Measurements from ENCODE around the gene ASH1L. TPM values are rescaled to one million over a fixed set of nuclear protein-coding genes. Genes with fewer than 3 reads are reported as not detected.

Gene ASH1L
- total RNA-seq, 1 experiment from 2014 or later, result 29.3 TPM

DNA sequence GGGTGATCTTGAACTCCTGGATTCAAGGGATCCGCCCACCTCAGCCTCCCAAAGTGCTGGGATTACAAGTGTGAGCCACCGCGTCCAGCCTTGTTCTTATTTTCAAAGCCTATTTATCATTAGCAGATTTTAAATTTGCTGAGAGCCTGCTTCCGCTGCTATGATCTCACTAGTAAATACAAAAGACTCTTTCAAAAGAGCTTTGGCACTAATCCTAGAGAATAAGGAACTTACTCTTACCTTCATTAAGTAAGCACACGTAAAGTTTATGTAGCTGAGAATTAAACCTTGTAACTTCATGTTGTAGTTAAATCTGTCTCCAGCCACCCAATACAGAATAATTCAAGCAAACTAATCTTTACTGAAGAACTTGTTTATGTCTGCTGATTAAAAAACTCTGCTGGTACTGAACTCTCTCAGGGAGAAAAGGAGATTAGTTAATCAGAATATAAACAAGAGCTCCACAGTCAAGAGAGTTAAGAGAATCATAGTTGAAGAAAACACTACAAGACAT is 169.6 kb downstream of the ASH1L start (continued):
- TF ChIP-seq, protein P1, sequence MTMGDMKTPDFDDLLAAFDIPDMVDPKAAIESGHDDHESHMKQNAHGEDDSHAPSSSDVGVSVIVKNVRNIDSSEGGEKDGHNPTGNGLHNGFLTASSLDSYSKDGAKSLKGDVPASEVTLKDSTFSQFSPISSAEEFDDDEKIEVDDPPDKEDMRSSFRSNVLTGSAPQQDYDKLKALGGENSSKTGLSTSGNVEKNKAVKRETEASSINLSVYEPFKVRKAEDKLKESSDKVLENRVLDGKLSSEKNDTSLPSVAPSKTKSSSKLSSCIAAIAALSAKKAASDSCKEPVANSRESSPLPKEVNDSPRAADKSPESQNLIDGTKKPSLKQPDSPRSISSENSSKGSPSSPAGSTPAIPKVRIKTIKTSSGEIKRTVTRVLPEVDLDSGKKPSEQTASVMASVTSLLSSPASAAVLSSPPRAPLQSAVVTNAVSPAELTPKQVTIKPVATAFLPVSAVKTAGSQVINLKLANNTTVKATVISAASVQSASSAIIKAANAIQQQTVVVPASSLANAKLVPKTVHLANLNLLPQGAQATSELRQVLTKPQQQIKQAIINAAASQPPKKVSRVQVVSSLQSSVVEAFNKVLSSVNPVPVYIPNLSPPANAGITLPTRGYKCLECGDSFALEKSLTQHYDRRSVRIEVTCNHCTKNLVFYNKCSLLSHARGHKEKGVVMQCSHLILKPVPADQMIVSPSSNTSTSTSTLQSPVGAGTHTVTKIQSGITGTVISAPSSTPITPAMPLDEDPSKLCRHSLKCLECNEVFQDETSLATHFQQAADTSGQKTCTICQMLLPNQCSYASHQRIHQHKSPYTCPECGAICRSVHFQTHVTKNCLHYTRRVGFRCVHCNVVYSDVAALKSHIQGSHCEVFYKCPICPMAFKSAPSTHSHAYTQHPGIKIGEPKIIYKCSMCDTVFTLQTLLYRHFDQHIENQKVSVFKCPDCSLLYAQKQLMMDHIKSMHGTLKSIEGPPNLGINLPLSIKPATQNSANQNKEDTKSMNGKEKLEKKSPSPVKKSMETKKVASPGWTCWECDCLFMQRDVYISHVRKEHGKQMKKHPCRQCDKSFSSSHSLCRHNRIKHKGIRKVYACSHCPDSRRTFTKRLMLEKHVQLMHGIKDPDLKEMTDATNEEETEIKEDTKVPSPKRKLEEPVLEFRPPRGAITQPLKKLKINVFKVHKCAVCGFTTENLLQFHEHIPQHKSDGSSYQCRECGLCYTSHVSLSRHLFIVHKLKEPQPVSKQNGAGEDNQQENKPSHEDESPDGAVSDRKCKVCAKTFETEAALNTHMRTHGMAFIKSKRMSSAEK (CRISPR knock-in tag; IDR thresholded peaks at IDR 0.05; ENCODE audit: borderline replicate concordance), result no peak
- TF ChIP-seq PRDM15 (CRISPR knock-in tag; IDR thresholded peaks at IDR 0.05) (no peak), FOXP4 (CRISPR knock-in tag; IDR thresholded peaks at IDR 0.05) (no peak), ZNF219 (CRISPR knock-in tag; IDR thresholded peaks at IDR 0.05; ENCODE audit: borderline replicate concordance) (no peak), TEAD1 (CRISPR knock-in tag; IDR thresholded peaks at IDR 0.05) (no peak), OVOL2 (CRISPR knock-in tag; IDR thresholded peaks at IDR 0.05; ENCODE audit: borderline replicate concordance) (no peak), JAZF1 (CRISPR knock-in tag; IDR thresholded peaks at IDR 0.05) (no peak)

DNA sequence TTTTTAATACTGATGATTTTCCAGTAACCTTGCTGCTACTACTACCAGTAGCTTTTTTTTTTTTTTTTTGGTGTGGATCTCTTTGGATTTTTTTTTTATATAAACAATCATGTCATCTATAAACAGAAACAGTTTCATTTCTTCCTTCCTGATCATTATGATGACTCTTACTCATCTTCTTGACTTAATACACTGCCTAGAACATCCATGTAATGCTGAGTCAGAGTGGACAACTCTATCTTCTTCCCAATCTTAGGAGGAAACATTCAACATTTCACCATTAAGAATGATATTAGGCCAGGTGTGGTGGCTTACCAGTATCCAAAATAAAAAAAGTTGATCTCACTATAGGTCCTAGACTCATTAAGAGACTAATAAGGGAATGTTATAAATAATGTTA is 172.8 kb downstream of the ASH1L start:
- ChIA-PET POLR2A (no interaction called here), CTCF (no interaction called here)
- no peak overlapping the region for H3K27ac Mint-ChIP-seq
- ATAC-seq (no peak), DNase-seq (ENCODE audit: low spot score) (no peak)
- H3K4me1 Mint-ChIP-seq, result no peaks in the 10 kb centered on the region
- peaks cover 14% of the 10 kb centered on the region for H3K9me3 Mint-ChIP-seq
- peaks cover 58% of the 10 kb centered on the region for H3K36me3 Mint-ChIP-seq
- no peaks in the 10 kb centered on the region for H3K27me3 Mint-ChIP-seq (ENCODE audit: low read depth)
- H3K4me3 Mint-ChIP-seq, result no peak overlapping the region
- TF ChIP-seq FOXP4 (CRISPR knock-in tag; IDR thresholded peaks at IDR 0.05) (no peak), GRHL2 (CRISPR knock-in tag; IDR thresholded peaks at IDR 0.05; ENCODE audit: insufficient replicate concordance, severe bottlenecking) (no peak), JAZF1 (CRISPR knock-in tag; IDR thresholded peaks at IDR 0.05) (no peak), NR3C1 (CRISPR knock-in tag; conservative IDR thresholded peaks at IDR 0.05; ENCODE audit: low read depth) (no peak), IRF2 (CRISPR knock-in tag; IDR thresholded peaks at IDR 0.05; ENCODE audit: borderline replicate concordance, low read depth) (no peak), ATF6 (CRISPR knock-in tag; IDR thresholded peaks at IDR 0.05) (no peak), CREB1 (CRISPR knock-in tag; IDR thresholded peaks at IDR 0.05) (no peak), ZNF232 (CRISPR knock-in tag; IDR thresholded peaks at IDR 0.05) (no peak)
- TF ChIP-seq, protein P2, sequence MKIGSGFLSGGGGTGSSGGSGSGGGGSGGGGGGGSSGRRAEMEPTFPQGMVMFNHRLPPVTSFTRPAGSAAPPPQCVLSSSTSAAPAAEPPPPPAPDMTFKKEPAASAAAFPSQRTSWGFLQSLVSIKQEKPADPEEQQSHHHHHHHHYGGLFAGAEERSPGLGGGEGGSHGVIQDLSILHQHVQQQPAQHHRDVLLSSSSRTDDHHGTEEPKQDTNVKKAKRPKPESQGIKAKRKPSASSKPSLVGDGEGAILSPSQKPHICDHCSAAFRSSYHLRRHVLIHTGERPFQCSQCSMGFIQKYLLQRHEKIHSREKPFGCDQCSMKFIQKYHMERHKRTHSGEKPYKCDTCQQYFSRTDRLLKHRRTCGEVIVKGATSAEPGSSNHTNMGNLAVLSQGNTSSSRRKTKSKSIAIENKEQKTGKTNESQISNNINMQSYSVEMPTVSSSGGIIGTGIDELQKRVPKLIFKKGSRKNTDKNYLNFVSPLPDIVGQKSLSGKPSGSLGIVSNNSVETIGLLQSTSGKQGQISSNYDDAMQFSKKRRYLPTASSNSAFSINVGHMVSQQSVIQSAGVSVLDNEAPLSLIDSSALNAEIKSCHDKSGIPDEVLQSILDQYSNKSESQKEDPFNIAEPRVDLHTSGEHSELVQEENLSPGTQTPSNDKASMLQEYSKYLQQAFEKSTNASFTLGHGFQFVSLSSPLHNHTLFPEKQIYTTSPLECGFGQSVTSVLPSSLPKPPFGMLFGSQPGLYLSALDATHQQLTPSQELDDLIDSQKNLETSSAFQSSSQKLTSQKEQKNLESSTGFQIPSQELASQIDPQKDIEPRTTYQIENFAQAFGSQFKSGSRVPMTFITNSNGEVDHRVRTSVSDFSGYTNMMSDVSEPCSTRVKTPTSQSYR (CRISPR knock-in tag; IDR thresholded peaks at IDR 0.05), result no peak
- TF ChIP-seq, protein P3, sequence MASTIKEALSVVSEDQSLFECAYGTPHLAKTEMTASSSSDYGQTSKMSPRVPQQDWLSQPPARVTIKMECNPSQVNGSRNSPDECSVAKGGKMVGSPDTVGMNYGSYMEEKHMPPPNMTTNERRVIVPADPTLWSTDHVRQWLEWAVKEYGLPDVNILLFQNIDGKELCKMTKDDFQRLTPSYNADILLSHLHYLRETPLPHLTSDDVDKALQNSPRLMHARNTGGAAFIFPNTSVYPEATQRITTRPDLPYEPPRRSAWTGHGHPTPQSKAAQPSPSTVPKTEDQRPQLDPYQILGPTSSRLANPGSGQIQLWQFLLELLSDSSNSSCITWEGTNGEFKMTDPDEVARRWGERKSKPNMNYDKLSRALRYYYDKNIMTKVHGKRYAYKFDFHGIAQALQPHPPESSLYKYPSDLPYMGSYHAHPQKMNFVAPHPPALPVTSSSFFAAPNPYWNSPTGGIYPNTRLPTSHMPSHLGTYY (CRISPR knock-in tag; IDR thresholded peaks at IDR 0.05), result no peak

All from WTC11 (cell line).